GM19035 (cell line): ENCODE results near the gene KLHL41.
"Not testable (repeated sequence)": the region's sequence is repeated elsewhere in the genome, so short reads cannot be mapped to it uniquely, and the experiment has no call there.

Experiments used
- ATAC-seq: cut with Tn5 transposase; IDR thresholded peaks from one replicate; pipeline ENCODE4 v1.9.1; 2021; ENCODE audit not compliant: unreplicated experiment

The KLHL41 gene

DNA sequence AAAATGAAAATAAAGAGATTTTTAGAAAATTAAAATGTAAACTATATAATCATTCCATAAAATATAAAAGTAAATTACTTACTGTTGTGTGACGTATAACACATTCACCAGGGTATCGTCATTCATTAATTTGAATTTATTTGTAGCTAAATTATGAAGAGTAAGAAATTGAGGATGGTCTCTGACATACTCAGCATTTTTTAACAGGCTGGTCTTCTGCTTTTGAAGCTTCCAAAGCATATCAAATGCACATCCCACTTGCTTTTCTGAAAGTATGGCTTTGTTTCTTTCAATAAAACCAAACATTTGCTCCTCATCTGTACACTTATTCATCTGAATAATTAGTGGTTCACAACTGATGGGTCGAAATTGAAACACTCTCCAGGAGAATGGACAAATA is 62.1 kb downstream of the KLHL41 start:
- no peak for ATAC-seq

DNA sequence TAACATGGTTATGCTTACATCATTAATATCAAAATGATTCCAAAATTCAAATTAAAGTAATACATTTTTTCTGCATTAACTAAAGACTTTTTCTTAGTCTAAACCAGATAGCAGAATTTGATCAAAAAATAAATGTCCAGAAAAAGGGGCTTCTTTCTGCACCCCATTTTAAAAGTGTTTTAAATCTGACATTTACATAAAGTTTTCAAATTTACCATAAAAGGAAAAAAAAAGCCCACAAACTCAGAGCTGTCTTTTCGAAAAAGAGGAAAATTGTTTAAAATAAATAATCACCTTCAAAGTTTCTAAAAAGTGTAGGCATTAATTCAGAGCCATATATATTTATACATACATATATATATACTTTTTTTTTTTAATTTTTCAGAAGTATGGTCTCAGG is 62.7 kb downstream of the KLHL41 start:
- no peak for ATAC-seq

DNA sequence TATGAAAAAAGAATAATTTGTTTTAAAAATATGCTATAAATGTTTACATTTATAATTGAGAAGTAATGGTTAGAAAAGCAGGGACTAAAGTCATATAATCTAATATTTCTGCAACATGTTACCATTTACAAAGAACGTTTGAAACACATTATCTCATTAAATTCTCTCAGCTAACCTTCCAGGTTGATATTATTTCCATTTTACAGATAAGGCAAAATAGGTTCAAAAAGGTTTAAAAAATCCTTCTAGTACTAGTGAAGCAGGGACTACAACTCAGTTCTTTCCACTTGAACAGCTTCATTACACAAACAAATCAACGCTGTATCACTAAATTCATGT is 63.3 kb downstream of the KLHL41 start:
- no peak for ATAC-seq

DNA sequence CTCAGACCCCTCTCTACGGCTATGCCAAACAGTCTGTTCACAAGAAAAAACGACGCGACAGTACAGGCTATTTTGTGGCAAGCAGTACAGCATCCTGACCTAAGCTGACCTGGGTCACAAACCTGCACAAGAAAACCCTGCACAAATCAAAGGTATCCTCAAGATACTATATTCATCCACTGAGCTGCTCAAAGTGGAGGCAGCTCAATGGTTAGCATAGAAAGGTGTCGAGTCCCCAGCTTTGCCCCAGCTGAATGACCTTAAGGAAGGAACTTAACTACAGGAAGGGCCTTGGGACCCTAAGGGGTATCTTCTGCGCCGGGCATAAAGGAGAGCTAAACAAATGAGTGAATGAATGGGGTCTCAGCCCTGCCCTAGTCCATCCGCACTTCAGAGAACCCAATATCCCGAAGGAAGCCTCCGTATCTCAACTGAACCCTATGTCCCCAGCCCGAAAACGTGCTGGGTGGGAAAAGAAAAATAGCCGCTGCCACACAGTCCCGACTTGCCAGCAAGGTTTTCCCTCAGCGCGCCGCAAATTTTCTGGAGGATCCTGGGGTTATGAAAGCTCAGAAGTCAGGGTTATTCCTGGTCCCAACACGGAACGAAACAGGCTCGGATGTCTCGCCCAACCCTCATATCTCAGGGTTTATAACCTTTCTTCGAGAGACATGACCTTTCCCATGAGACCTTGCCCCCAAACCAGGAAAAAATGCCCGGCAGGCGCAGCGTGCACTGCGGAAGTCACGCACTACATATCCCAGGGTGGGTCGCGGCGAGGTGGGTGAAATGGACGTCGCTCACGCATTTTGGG is 63.9 kb downstream of the KLHL41 start, which contains the start of gene FASTKD1:
FASTKD1 (minus strand) TSS at position 706 of the 814 bp plus-strand sequence. CDS start 1,836 bp downstream, outside the sequence.
- peak; percentile 97 for ATAC-seq

DNA sequence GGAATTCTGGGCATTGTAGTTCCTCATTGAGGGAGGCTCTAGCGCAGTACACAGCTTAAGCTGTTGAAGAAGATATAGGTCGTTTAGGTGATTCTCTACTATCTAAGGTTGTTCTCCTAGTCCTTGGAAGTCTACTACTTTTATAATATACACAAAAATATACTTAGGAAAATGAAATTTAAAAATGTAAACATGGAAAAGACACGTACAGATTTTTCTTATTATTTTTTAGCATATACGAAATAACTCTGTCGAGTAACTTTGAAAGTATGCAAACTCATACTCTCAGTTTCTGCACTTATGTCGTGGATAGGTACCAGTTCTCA is 64.4 kb downstream of the KLHL41 start:
- no peak for ATAC-seq

DNA sequence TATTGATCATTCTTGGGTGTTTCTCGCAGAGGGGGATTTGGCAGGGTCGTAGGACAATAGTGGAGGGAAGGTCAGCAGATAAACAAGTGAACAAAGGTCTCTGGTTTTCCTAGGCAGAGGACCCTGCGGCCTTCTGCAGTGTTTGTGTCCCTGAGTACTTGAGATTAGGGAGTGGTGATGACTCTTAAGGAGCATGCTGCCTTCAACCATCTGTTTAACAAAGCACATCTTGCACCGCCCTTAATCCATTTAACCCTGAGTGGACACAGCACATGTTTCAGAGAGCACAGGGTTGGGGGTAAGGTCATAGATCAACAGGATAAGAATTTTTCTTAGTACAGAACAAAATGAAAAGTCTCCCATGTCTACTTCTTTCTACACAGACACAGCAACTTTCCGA is 65.0 kb downstream of the KLHL41 start:
- ATAC-seq, result not testable (repeated sequence)

DNA sequence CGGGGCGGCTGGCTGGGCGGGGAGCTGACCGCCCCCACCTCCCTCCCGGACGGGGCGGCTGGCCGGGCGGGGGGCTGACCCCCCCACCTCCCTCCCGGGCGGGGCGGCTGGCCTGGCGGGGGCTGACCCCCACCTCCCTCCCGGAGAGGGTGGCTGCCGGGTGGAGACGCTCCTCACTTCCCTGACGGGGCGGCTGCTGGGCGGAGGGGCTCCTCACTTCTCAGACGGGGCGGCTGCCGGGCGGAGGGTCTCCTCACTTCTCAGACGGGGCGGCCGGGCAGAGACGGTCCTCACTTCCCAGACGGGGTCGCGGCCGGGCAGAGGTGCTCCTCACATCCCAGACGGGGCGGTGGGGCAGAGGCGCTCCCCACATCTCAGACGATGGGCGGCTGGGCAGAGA is 65.8 kb downstream of the KLHL41 start:
- not testable (repeated sequence) for ATAC-seq
